HCT116 (cell line): ENCODE results near the gene SPSB2. TPM values are rescaled to one million over a fixed set of nuclear protein-coding genes. Genes with fewer than 3 reads are reported as not detected.

Experiments used
- ATAC-seq: fragments of 200-7000 bp; cut with Tn5 transposase; 2 replicates; pipeline ENCODE4 v1.9.1; 2020; ENCODE audit warnings: mild to moderate bottlenecking, moderate library complexity
- BruUV-seq: library from RNA; stranded (reverse); fragments of 400-500 nt; replicated peaks from 2 replicates; lab custom pipeline; 2021; lab: Mats Ljungman, UMichigan
- CTCF ChIA-PET: fragments of 300-600 bp; sonication (Branson Sonifier 250); formaldehyde crosslinking; loops from one replicate; lab custom pipeline; 2021; ENCODE audit warnings: antibody characterized with exemption; lab: Charles Lee
- POLR2A ChIA-PET: fragments of 300-600, 350-600 bp; sonication (Branson Sonifier 250); formaldehyde crosslinking; loops from one replicate; lab custom pipeline; 2021; ENCODE audit warnings: antibody characterized with exemption; lab: Charles Lee
- RAD21 ChIA-PET, 2 experiments: fragments of 300-600 bp; sonication (Branson Sonifier 250); formaldehyde crosslinking; loops; one replicate each; lab custom pipeline; 2023; ENCODE audit warnings: low total read pairs in 2 of 2; ENCODE audit not compliant: uncharacterized antibody in 2 of 2, unreplicated experiment in 2 of 2, low non-redundant PET in 1 of 2; lab: Charles Lee
- DNase-seq: peaks from one replicate; pipeline ENCODE4 v3.0.0-alpha.2; 2010; ENCODE audit warnings: low read depth, low spot score
- H2AFZ ChIP-seq: fragments of 200-600 bp; shearing (Covaris generic), sonication (generic); 2 replicates; pipeline ENCODE4 v1.6.1; 2017; ENCODE audit warnings: low read depth, mixed run types, mixed read lengths, antibody characterized with exemption, low read length; ENCODE audit not compliant: poor library complexity, severe bottlenecking
- H3K27ac ChIP-seq: 2 replicates; pipeline ENCODE4 v1.5.1; 2012; ENCODE audit warnings: low read depth, low read length
- H3K27me3 ChIP-seq: fragments of 200-600 bp; sonication (generic); 2 replicates; pipeline ENCODE4 v1.6.1; 2016; ENCODE audit warnings: mixed run types, low read length, mixed read lengths; ENCODE audit not compliant: insufficient read depth
- H3K36me3 ChIP-seq, 2 experiments: fragments of 200-500 bp in 1 of 2; fragments of 200-600 bp in 1 of 2; sonication (Bioruptor generic) in 1 of 2; sonication (generic) in 1 of 2; 2 replicates each; pipeline versions ENCODE4 v1.5.1 to v1.6.1; 2014 to 2016; ENCODE audit warnings: low read length in 2 of 2, inconsistent platforms in 1 of 2, mixed read lengths in 1 of 2, mixed run types in 1 of 2; ENCODE audit not compliant: insufficient read depth in 2 of 2, control insufficient read depth in 1 of 2
- H3K4me1 ChIP-seq, 2 experiments: fragments of 200-600 bp in 1 of 2; sonication (generic) in 1 of 2; 2 replicates each; pipeline versions ENCODE4 v1.5.1 to v1.6.1; 2012 to 2017; ENCODE audit warnings: low read length in 2 of 2, inconsistent platforms in 1 of 2, mild to moderate bottlenecking in 1 of 2, mixed read lengths in 1 of 2, mixed run types in 1 of 2, moderate library complexity in 1 of 2; ENCODE audit not compliant: insufficient read depth in 2 of 2, control insufficient read depth in 1 of 2
- H3K4me2 ChIP-seq: fragments of 200-600 bp; sonication (generic); 2 replicates; pipeline ENCODE4 v1.6.1; 2017; ENCODE audit warnings: mixed run types, low read length, mixed read lengths
- H3K4me3 ChIP-seq, 2 experiments: fragments of 200-600 bp in 1 of 2; sonication (generic) in 1 of 2; replicated peaks in 1 of 2; 2 replicates each; pipeline ENCODE4 v1.5.1; 2011 to 2016; ENCODE audit warnings: low read length in 2 of 2, control low read depth in 1 of 2, low read depth in 1 of 2, mild to moderate bottlenecking in 1 of 2, mixed read lengths in 1 of 2, mixed run types in 1 of 2
- H3K79me2 ChIP-seq: fragments of 200-600 bp; sonication (generic); 2 replicates; pipeline ENCODE4 v1.6.1; 2017; ENCODE audit warnings: mild to moderate bottlenecking, mixed run types, low read length, moderate library complexity, mixed read lengths; ENCODE audit not compliant: insufficient read depth
- H3K9ac ChIP-seq: fragments of 200-600 bp; sonication (generic); 2 replicates; pipeline ENCODE4 v1.6.1; 2016; ENCODE audit warnings: low read length, mixed read lengths
- H3K9me2 ChIP-seq: fragments of 200-600 bp; sonication (generic), shearing (Covaris generic); 2 replicates; pipeline ENCODE4 v1.6.1; 2017; ENCODE audit warnings: mixed run types, mild to moderate bottlenecking, moderate library complexity; ENCODE audit not compliant: insufficient read depth
- H3K9me3 ChIP-seq, 2 experiments: fragments of 200-500 bp in 1 of 2; fragments of 200-600 bp in 1 of 2; sonication (Bioruptor generic) in 1 of 2; sonication (generic) in 1 of 2; 2 replicates each; pipeline ENCODE4 v1.6.1; 2014 to 2017; ENCODE audit warnings: low read length in 2 of 2, mixed read lengths in 2 of 2, inconsistent platforms in 1 of 2, low read depth in 1 of 2, mild to moderate bottlenecking in 1 of 2, mixed run types in 1 of 2, moderate library complexity in 1 of 2; ENCODE audit not compliant: control insufficient read depth in 1 of 2, insufficient read depth in 1 of 2
- H4K20me1 ChIP-seq: fragments of 200-600 bp; sonication (generic), shearing (Covaris generic); 2 replicates; pipeline ENCODE4 v1.6.1; 2017; ENCODE audit warnings: mixed run types, mild to moderate bottlenecking, moderate library complexity; ENCODE audit not compliant: insufficient read depth
- CEBPB ChIP-seq: IDR thresholded peaks from 2 replicates; pipeline ENCODE4 v1.6.1; 2012; ENCODE audit warnings: low read depth
- CTCF ChIP-seq, 3 experiments: fragments of 200-600 bp in 1 of 3; sonication (generic) in 1 of 3; IDR thresholded peaks in 2 of 3; conservative IDR thresholded peaks in 1 of 3; 2 replicates each; pipeline ENCODE4 v1.5.1; 2012 to 2017; ENCODE audit warnings: low read depth in 2 of 3, low read length in 2 of 3, antibody characterized with exemption in 1 of 3, borderline replicate concordance in 1 of 3, control low read depth in 1 of 3, mild to moderate bottlenecking in 1 of 3, mixed read lengths in 1 of 3, mixed run types in 1 of 3, moderate library complexity in 1 of 3; ENCODE audit not compliant: insufficient read depth in 1 of 3
- POLR2A ChIP-seq: IDR thresholded peaks from 2 replicates; pipeline ENCODE4 v1.7.0; 2011; ENCODE audit warnings: borderline replicate concordance; ENCODE audit not compliant: insufficient read depth, insufficient read length; ENCODE audit errors: extremely low read depth
- POLR2AphosphoS5 ChIP-seq: IDR thresholded peaks from 2 replicates; pipeline ENCODE4 v1.6.1; 2011; ENCODE audit warnings: mild to moderate bottlenecking, low read depth, low read length, moderate library complexity
- SRF ChIP-seq: IDR thresholded peaks from 2 replicates; pipeline ENCODE4 v1.6.1; 2012; ENCODE audit warnings: low read depth
- YY1 ChIP-seq: IDR thresholded peaks from 2 replicates; pipeline ENCODE4 v1.6.1; 2011; ENCODE audit warnings: low read length, low read depth, moderate library complexity, mild to moderate bottlenecking; ENCODE audit not compliant: insufficient replicate concordance; ENCODE audit errors: extremely low read depth
- ZFX ChIP-seq: fragments of 450-650 bp; IDR thresholded peaks from 2 replicates; pipeline ENCODE4 v1.6.1; 2017
- intact Hi-C: fragments of 100-400 bp; cut with micrococcal nuclease; formaldehyde crosslinking; loops from 2 replicates; pipeline ENCODE4 v1.10.0; 2022
- total RNA-seq: library from RNA; stranded (reverse); gene quantifications from one replicate; pipeline ENCODE4 v1.2.1, GENCODE V29; 2021; ENCODE audit not compliant: unreplicated experiment

The SPSB2 gene
- total RNA-seq, 1 experiment from 2014 or later = 10.0 TPM

GRCh38 chr12:6867413-6868210, 5.5 kb downstream of the SPSB2 start, which contains the start of gene TPI1:
TPI1 (plus strand) TSS chr12:6867531; CDS start chr12:6867567, 36 bp downstream.
- POLR2A ChIA-PET = interaction anchor here (0.6 to 10.9 kb wide), 19 partner anchors 9 to 1911 kb away, joined by 3 to 186 read pairs (median 7); partner anchors contain the start of genes C12orf57, CDCA3, COPS7A and MLF2
- Histone ChIP-seq H3K9me3 (no peaks in the 10 kb centered on the region), H3K27me3 (no peaks in the 10 kb centered on the region), H3K36me3 (peaks cover 21 to 47% of the 10 kb centered on the region in 2 experiments; a peak in 3 of 4 replicates), H3K27ac (peak within 1 kb of the TSS; percentile 96), H3K4me1 (peaks cover 33 to 61% of the 10 kb centered on the region in 2 experiments), H4K20me1 (peaks cover 12% of the 10 kb centered on the region; the same call in 1 of the 2 replicates), H3K9me2 (no peaks in the 10 kb centered on the region), H3K79me2 (peaks cover 53% of the 10 kb centered on the region), H3K4me2 (peak within 1 kb of the TSS; percentile 92), H2AFZ (no peak within 1 kb of the TSS), H3K4me3 (peak within 1 kb of the TSS; percentile 97 to 99), H3K9ac (peak within 1 kb of the TSS; percentile 99)
- intact Hi-C loops = no loop called here
- CTCF ChIA-PET = interaction anchor here (1.0 to 2.9 kb wide), 3 partner anchors 16 to 245 kb away, joined by 3 to 26 read pairs (median 7); partner anchors contain the start of genes CDCA3, MLF2 and USP5
- BruUV-seq = no TSS peak
- RAD21 ChIA-PET = interaction anchor here in 1 of 2 experiments (0.5 to 0.6 kb wide), 2 partner anchors 80 to 291 kb away, joined by 4 read pairs; no protein-coding TSS in a partner anchor
- TF ChIP-seq YY1 (peak; percentile 79), CTCF (IDR thresholded peaks at IDR 0.05 in 2 of 3, conservative IDR thresholded peaks at IDR 0.05 in 1 of 3; ENCODE audit: borderline replicate concordance in 1 of 3, insufficient read depth in 1 of 3, low read depth in 2 of 3, low read length in 2 of 3) (no peak), SRF (no peak), POLR2A (peak; percentile 99), POLR2AphosphoS5 (peak; percentile 99), ZFX (peak; percentile 88; the same call in 1 of the 2 replicates), CEBPB (no peak)
- ATAC-seq (peak; percentile 73), DNase-seq (no peak)
